Measurements from ENCODE around the gene MYO3B. TPM values are rescaled to one million over a fixed set of nuclear protein-coding genes. Genes with fewer than 3 reads are reported as not detected.

MYO3B gene
- total and polyA plus RNA-seq, 4 donors = 0.50 to 0.61 (median 0.53) TPM

DNA sequence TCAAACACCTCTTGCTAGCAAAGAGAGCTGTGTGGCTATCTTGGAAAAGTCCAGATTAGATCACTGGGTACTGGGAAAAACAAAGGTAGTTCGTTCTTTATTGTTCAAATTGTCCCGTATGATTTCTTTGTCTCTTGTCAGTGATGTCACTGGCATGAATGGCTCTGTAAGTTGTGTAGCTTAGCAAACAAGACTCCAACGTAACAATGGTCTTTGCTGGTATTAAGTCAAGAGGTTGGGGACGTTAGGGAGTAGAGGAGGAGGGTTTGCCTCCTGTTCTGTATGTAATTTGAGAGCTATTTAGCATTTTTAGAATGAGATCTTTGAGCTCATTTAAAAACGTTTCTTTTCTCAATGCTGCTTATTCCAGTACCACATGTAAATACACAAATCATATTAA is 320.7 kb downstream of the MYO3B start:
- Histone ChIP-seq H3K27me3 (ENCODE audit: control insufficient read depth, insufficient read depth, low read length) (no peaks in the 10 kb centered on the region), H3K9me3 (ENCODE audit: control insufficient read depth, insufficient read depth, low read length) (no peaks in the 10 kb centered on the region), H3K4me3 (ENCODE audit: low read depth, low read length) (no peak overlapping the region), H3K36me3 (ENCODE audit: control insufficient read depth, insufficient read depth, low read length) (no peaks in the 10 kb centered on the region), H3K27ac (ENCODE audit: low read depth, low read length) (no peak overlapping the region), H3K4me1 (ENCODE audit: control insufficient read depth, insufficient read depth, low read length) (peaks cover 4% of the 10 kb centered on the region)
- WGBS (ENCODE audit: insufficient coverage) = no CpG with 5 or more reads among the region's 5 CpGs
- DNase-seq (ENCODE audit: low read depth in 4 of 6, low spot score in 6 of 6) = no peak

DNA sequence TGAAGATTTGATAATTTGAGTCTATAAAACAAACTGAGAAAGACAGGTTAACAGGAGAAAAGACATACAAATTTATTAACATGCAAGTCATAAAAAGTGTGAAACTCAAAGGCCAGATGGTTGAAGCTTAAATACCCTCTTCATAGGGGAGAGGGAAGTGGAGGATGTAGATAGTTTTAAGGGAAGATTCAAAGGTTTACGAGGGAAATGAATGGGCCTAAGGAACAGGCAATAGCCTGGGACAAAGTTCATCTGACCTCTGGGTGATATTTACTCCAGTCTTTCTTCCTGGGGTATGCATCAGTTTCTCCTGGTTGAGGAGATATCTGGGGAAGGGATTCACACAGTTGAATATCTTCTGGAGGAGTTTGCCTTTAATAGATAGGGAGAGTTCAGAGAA is 322.2 kb downstream of the MYO3B start:
- no peak overlapping the region for H3K4me3 ChIP-seq (ENCODE audit: low read depth, low read length)
- DNase-seq (ENCODE audit: low read depth in 4 of 6, low spot score in 6 of 6) = no peak
- no peaks in the 10 kb centered on the region for H3K9me3 ChIP-seq (ENCODE audit: control insufficient read depth, insufficient read depth, low read length)
- H3K4me1 ChIP-seq (ENCODE audit: control insufficient read depth, insufficient read depth, low read length) = peaks cover 8% of the 10 kb centered on the region
- WGBS (ENCODE audit: insufficient coverage) = 78% methylated on average over 1 of the region's 1 CpG
- H3K27me3 ChIP-seq (ENCODE audit: control insufficient read depth, insufficient read depth, low read length) = no peaks in the 10 kb centered on the region
- H3K27ac ChIP-seq (ENCODE audit: low read depth, low read length) = no peak overlapping the region
- H3K36me3 ChIP-seq (ENCODE audit: control insufficient read depth, insufficient read depth, low read length) = no peaks in the 10 kb centered on the region

DNA sequence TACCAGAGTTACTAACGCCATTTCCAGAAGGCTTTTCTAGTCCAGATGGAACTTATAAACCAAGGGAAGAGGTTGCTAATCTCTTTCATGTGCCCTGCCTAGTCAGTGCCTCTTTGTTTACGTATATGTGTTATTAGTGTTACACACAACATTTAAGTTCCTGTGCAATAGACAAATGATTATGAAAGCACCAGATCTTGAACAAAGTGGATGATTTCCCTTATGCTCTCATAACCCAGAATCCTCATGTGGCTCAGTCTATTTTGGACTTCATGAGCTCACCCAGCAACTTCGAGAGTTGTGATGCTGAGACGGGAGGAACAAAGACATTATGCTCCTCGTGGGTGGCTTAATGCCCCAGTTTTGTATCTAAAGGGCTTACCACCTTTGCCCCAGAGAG is 322.8 kb downstream of the MYO3B start:
- peaks cover 10% of the 10 kb centered on the region for H3K4me1 ChIP-seq (ENCODE audit: control insufficient read depth, insufficient read depth, low read length)
- DNase-seq (ENCODE audit: low read depth in 4 of 6, low spot score in 6 of 6) = no peak
- no peaks in the 10 kb centered on the region for H3K9me3 ChIP-seq (ENCODE audit: control insufficient read depth, insufficient read depth, low read length)
- H3K36me3 ChIP-seq (ENCODE audit: control insufficient read depth, insufficient read depth, low read length) = no peaks in the 10 kb centered on the region
- no peak overlapping the region for H3K27ac ChIP-seq (ENCODE audit: low read depth, low read length)
- 37% methylated on average over 3 of the region's 5 CpGs for WGBS (ENCODE audit: insufficient coverage)
- H3K27me3 ChIP-seq (ENCODE audit: control insufficient read depth, insufficient read depth, low read length) = no peaks in the 10 kb centered on the region
- H3K4me3 ChIP-seq (ENCODE audit: low read depth, low read length) = no peak overlapping the region

GRCh38 chr2:170501421-170502043 is 323.6 kb downstream of the MYO3B start:
- Histone ChIP-seq H3K4me1 (ENCODE audit: control insufficient read depth, insufficient read depth, low read length) (peaks cover 13% of the 10 kb centered on the region), H3K27me3 (ENCODE audit: control insufficient read depth, insufficient read depth, low read length) (no peaks in the 10 kb centered on the region), H3K27ac (ENCODE audit: low read depth, low read length) (no peak overlapping the region), H3K4me3 (ENCODE audit: low read depth, low read length) (no peak overlapping the region), H3K36me3 (ENCODE audit: control insufficient read depth, insufficient read depth, low read length) (no peaks in the 10 kb centered on the region), H3K9me3 (ENCODE audit: control insufficient read depth, insufficient read depth, low read length) (no peaks in the 10 kb centered on the region)
- 51% methylated on average over 2 of the region's 6 CpGs for WGBS (ENCODE audit: insufficient coverage)
- no peak for DNase-seq (ENCODE audit: low read depth in 4 of 6, low spot score in 6 of 6)

DNA sequence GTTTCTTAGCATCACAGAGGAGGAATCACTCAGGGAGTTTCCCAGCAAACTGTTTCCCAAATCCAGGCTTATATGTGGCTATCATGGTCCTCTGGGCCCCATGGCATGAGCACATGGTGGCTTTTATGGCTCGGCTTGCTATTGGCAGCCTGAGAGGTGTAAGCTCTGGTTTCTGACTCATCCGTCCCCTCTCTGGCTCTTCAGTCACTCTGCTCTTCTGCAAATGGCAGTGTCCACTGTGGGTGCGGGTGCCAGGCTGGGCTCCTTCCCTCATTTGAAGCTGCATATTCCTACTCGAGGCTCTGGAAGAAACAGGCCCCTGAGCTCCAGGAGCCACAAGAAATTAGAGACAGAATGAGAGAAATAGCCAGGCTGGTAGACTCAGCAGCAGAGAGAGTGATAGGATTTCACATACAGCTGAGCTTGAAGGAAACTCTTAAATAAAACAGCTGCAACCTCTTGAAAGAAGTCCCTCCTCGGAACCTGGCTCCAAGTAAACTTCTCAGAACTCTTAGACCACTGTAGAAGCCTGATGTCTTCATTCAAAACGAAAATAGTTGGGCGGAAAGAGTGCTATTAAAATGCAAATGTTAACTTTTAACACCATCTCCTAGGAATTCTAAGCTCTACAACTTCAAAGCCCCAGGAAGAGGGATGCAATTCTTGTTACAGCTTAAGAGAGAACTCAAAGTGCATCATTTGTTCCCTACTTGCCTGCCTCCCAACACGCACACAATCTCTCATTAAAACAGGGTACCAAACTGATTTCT is 324.6 kb downstream of the MYO3B start:
- 44% methylated on average over 4 of the region's 8 CpGs for WGBS (ENCODE audit: insufficient coverage)
- H3K9me3 ChIP-seq (ENCODE audit: control insufficient read depth, insufficient read depth, low read length) = no peaks in the 10 kb centered on the region
- H3K4me1 ChIP-seq (ENCODE audit: control insufficient read depth, insufficient read depth, low read length) = peaks cover 13% of the 10 kb centered on the region
- no peaks in the 10 kb centered on the region for H3K27me3 ChIP-seq (ENCODE audit: control insufficient read depth, insufficient read depth, low read length)
- no peaks in the 10 kb centered on the region for H3K36me3 ChIP-seq (ENCODE audit: control insufficient read depth, insufficient read depth, low read length)
- no peak for DNase-seq (ENCODE audit: low read depth in 4 of 6, low spot score in 6 of 6)
- H3K4me3 ChIP-seq (ENCODE audit: low read depth, low read length) = no peak overlapping the region
- H3K27ac ChIP-seq (ENCODE audit: low read depth, low read length) = no peak overlapping the region

- H3K27me3 ChIP-seq (ENCODE audit: control insufficient read depth, insufficient read depth, low read length) = no peaks in the 10 kb centered on the region
- DNase-seq (ENCODE audit: low read depth in 4 of 6, low spot score in 6 of 6) = no peak
- H3K27ac ChIP-seq (ENCODE audit: low read depth, low read length) = no peak overlapping the region
- H3K36me3 ChIP-seq (ENCODE audit: control insufficient read depth, insufficient read depth, low read length) = no peaks in the 10 kb centered on the region
- no peaks in the 10 kb centered on the region for H3K9me3 ChIP-seq (ENCODE audit: control insufficient read depth, insufficient read depth, low read length)
- peaks cover 13% of the 10 kb centered on the region for H3K4me1 ChIP-seq (ENCODE audit: control insufficient read depth, insufficient read depth, low read length)
- no CpG with 5 or more reads among the region's 3 CpGs for WGBS (ENCODE audit: insufficient coverage)
- H3K4me3 ChIP-seq (ENCODE audit: low read depth, low read length) = no peak overlapping the region
Observed at GRCh38 chr2:170503563-170503962, 325.6 kb downstream of the MYO3B start.

DNA sequence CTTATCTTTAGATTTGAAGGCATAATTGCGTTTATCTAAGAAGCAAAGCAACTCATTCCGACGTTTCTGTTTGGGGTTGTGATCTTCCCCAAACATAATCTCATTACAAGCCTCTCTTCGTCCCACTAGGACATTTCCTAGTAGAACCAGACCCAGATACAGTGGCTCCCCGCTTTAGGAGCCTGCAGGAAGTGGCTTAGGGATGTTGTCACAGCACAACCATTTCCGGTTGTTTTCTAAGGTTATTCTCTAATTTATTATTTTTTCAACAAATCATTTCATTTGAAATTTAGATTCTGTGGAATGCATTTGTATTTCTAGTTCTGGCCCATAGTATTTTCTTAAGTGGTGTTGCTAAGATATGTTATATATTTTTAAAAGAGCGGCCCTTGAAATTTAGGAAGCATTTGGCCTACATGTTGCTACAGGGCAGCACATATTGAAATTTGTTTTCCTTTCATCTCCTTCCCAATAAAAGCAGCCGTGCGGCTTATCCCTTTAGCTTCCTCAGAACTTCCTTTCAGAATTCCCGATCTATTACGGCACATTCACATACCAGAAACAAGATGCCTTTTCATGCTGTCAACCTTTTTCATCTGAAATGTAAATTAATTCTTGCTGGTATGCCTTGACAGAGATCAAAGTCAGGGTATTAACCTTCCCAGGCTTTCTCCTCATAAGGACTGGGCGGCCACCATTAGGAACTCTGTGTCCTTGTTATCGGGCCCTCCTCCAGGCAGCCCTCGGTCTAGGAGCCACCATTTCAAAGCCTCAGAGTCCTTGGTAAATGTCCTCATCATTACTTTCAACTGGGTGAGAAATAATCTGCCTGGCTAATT is 326.2 kb downstream of the MYO3B start:
- Histone ChIP-seq H3K36me3 (ENCODE audit: control insufficient read depth, insufficient read depth, low read length) (no peaks in the 10 kb centered on the region), H3K27ac (ENCODE audit: low read depth, low read length) (peak overlapping the region; percentile 48), H3K4me1 (ENCODE audit: control insufficient read depth, insufficient read depth, low read length) (peaks cover 13% of the 10 kb centered on the region), H3K27me3 (ENCODE audit: control insufficient read depth, insufficient read depth, low read length) (no peaks in the 10 kb centered on the region), H3K9me3 (ENCODE audit: control insufficient read depth, insufficient read depth, low read length) (no peaks in the 10 kb centered on the region), H3K4me3 (ENCODE audit: low read depth, low read length) (no peak overlapping the region)
- DNase-seq (ENCODE audit: low read depth in 4 of 6, low spot score in 6 of 6) = no peak
- WGBS (ENCODE audit: insufficient coverage) = 91% methylated on average over 3 of the region's 14 CpGs

DNA sequence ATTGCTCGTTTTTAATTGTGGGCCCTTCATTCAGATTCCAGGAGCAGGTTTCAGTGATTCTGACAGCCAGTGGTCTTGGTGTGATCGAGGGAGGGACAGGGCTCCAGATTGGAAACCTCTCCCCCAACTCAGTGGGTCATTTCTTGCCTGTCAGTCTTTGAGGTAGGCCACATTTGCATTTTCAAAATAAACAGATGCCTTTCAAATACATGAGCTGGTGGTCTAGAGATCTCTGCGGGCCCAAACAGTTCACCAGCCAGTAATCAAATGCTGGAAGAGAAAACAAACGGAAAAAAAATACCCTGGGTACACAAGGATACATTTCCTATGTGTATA is 326.8 kb downstream of the MYO3B start:
- DNase-seq (ENCODE audit: low read depth in 4 of 6, low spot score in 6 of 6) = no peak
- no peak overlapping the region for H3K4me3 ChIP-seq (ENCODE audit: low read depth, low read length)
- H3K36me3 ChIP-seq (ENCODE audit: control insufficient read depth, insufficient read depth, low read length) = no peaks in the 10 kb centered on the region
- no peaks in the 10 kb centered on the region for H3K27me3 ChIP-seq (ENCODE audit: control insufficient read depth, insufficient read depth, low read length)
- H3K9me3 ChIP-seq (ENCODE audit: control insufficient read depth, insufficient read depth, low read length) = no peaks in the 10 kb centered on the region
- WGBS (ENCODE audit: insufficient coverage) = 60% methylated on average over 1 of the region's 4 CpGs
- H3K27ac ChIP-seq (ENCODE audit: low read depth, low read length) = peak overlapping the region; percentile 48
- peaks cover 13% of the 10 kb centered on the region for H3K4me1 ChIP-seq (ENCODE audit: control insufficient read depth, insufficient read depth, low read length)

- Histone ChIP-seq H3K9me3 (ENCODE audit: control insufficient read depth, insufficient read depth, low read length) (no peaks in the 10 kb centered on the region), H3K27ac (ENCODE audit: low read depth, low read length) (peak overlapping the region; percentile 75), H3K27me3 (ENCODE audit: control insufficient read depth, insufficient read depth, low read length) (no peaks in the 10 kb centered on the region), H3K36me3 (ENCODE audit: control insufficient read depth, insufficient read depth, low read length) (no peaks in the 10 kb centered on the region), H3K4me1 (ENCODE audit: control insufficient read depth, insufficient read depth, low read length) (peaks cover 13% of the 10 kb centered on the region), H3K4me3 (ENCODE audit: low read depth, low read length) (peak overlapping the region; percentile 6)
- DNase-seq (ENCODE audit: low read depth in 4 of 6, low spot score in 6 of 6) = peak in 5 of 6 donors; percentile 33 to 88 (median 63)
- 10% methylated on average over 2 of the region's 6 CpGs for WGBS (ENCODE audit: insufficient coverage)
Observed at GRCh38 chr2:170505631-170506275, 327.8 kb downstream of the MYO3B start.
